GM23338 (cell line): ENCODE measurements around the gene P2RY4. TPM values are rescaled to one million over a fixed set of nuclear protein-coding genes. Genes with fewer than 3 reads are reported as not detected.

Source experiments
- ATAC-seq: fragments of 200-7000 bp; cut with Tn5 transposase; 3 replicates; pipeline ENCODE4 v1.9.1; 2020
- DNase-seq: peaks from one replicate; pipeline ENCODE4 v3.0.0-alpha.2; 2015; ENCODE audit warnings: low spot score
- H2AFZ ChIP-seq: fragments of 200-600 bp; sonication (generic); 2 replicates; pipeline ENCODE4 v1.8.0; 2016; ENCODE audit warnings: antibody characterized with exemption, mild to moderate bottlenecking, moderate library complexity
- H3F3A ChIP-seq: fragments of 200-600 bp; sonication (generic); replicated peaks from 2 replicates; pipeline ENCODE4 v1.8.0; 2017; ENCODE audit warnings: antibody characterized with exemption, mixed run types, low read depth
- H3K27ac ChIP-seq: fragments of 200-600 bp; sonication (generic); 2 replicates; pipeline ENCODE4 v1.6.1; 2016; ENCODE audit warnings: low read depth
- H3K27me3 ChIP-seq: fragments of 200-600 bp; sonication (generic); 2 replicates; pipeline ENCODE4 v1.8.0; 2016; ENCODE audit warnings: mild to moderate bottlenecking, mixed run types, moderate library complexity; ENCODE audit not compliant: insufficient read depth
- H3K36me3 ChIP-seq: fragments of 200-600 bp; sonication (generic); 2 replicates; pipeline ENCODE4 v1.8.0; 2016; ENCODE audit warnings: mild to moderate bottlenecking; ENCODE audit not compliant: insufficient read depth
- H3K4me1 ChIP-seq: fragments of 200-600 bp; sonication (generic); 2 replicates; pipeline ENCODE4 v1.8.0; 2016; ENCODE audit warnings: mild to moderate bottlenecking, moderate library complexity; ENCODE audit not compliant: insufficient read depth
- H3K4me2 ChIP-seq: fragments of 200-600 bp; sonication (generic); 2 replicates; pipeline ENCODE4 v1.7.1; 2017; ENCODE audit warnings: mixed run types
- H3K4me3 ChIP-seq: fragments of 200-600 bp; sonication (generic); 2 replicates; pipeline ENCODE4 v1.6.1; 2016; ENCODE audit warnings: mixed run types
- H3K79me2 ChIP-seq: fragments of 200-600 bp; sonication (generic); replicated peaks from 2 replicates; pipeline ENCODE4 v1.8.0; 2017; ENCODE audit warnings: mild to moderate bottlenecking; ENCODE audit not compliant: insufficient read depth
- H3K9me2 ChIP-seq: fragments of 200-600 bp; sonication (generic); 2 replicates; pipeline ENCODE4 v1.8.0; 2017; ENCODE audit not compliant: insufficient read depth
- H4K20me1 ChIP-seq: fragments of 200-600 bp; sonication (generic); replicated peaks from 2 replicates; pipeline ENCODE4 v1.8.0; 2017; ENCODE audit warnings: mild to moderate bottlenecking; ENCODE audit not compliant: insufficient read depth
- H3K27ac Mint-ChIP-seq: 2 replicates; pipeline ENCODE4 v1.8.0; 2020; ENCODE audit warnings: inconsistent platforms, mild to moderate bottlenecking, moderate library complexity, mixed read lengths
- H3K27me3 Mint-ChIP-seq: 3 replicates; pipeline ENCODE4 v1.8.0; 2022; ENCODE audit warnings: low read depth, mild to moderate bottlenecking, moderate library complexity, mixed read lengths, inconsistent platforms; ENCODE audit not compliant: insufficient read depth, poor library complexity
- H3K36me3 Mint-ChIP-seq: 3 replicates; pipeline ENCODE4 v1.8.0; 2021; ENCODE audit warnings: low read depth, mild to moderate bottlenecking, inconsistent platforms, moderate library complexity, mixed read lengths
- H3K4me1 Mint-ChIP-seq: 3 replicates; pipeline ENCODE4 v1.8.0; 2020; ENCODE audit warnings: mild to moderate bottlenecking, inconsistent platforms, mixed read lengths
- H3K4me3 Mint-ChIP-seq: 3 replicates; pipeline ENCODE4 v1.8.0; 2021; ENCODE audit warnings: moderate library complexity, mild to moderate bottlenecking, inconsistent platforms, mixed read lengths
- H3K9me3 Mint-ChIP-seq: 3 replicates; pipeline ENCODE4 v1.8.0; 2020; ENCODE audit warnings: moderate library complexity, mild to moderate bottlenecking, inconsistent platforms, mixed read lengths
- CREB1 ChIP-seq: fragments of 250-450 bp; sonication (Bioruptor Pico); IDR thresholded peaks from 2 replicates; pipeline ENCODE4 v1.5.0; 2020; ENCODE audit warnings: low read depth, mild to moderate bottlenecking, moderate library complexity
- EZH2 ChIP-seq: fragments of 200-600 bp; sonication (generic); IDR thresholded peaks from one replicate; pipeline ENCODE4 v1.8.0; 2017; ENCODE audit warnings: antibody characterized with exemption, mild to moderate bottlenecking, low read depth; ENCODE audit not compliant: unreplicated experiment
- EZH2phosphoT487 ChIP-seq: fragments of 200-600 bp; sonication (generic); IDR thresholded peaks from one replicate; pipeline ENCODE4 v1.8.1; 2018; ENCODE audit warnings: antibody characterized with exemption; ENCODE audit not compliant: unreplicated experiment
- JUNB ChIP-seq: IDR thresholded peaks from one replicate; pipeline ENCODE4 v1.6.1; 2016; ENCODE audit warnings: antibody characterized with exemption; ENCODE audit not compliant: unreplicated experiment
- NANOG ChIP-seq: IDR thresholded peaks from 2 replicates; pipeline ENCODE4 v1.6.1; 2016; ENCODE audit warnings: antibody characterized with exemption, borderline replicate concordance
- POLR2AphosphoS5 ChIP-seq: IDR thresholded peaks from 2 replicates; pipeline ENCODE4 v1.6.1; 2016; ENCODE audit warnings: antibody characterized with exemption, low read depth
- STAT1 ChIP-seq: IDR thresholded peaks from one replicate; pipeline ENCODE4 v1.6.1; 2016; ENCODE audit warnings: antibody characterized with exemption; ENCODE audit not compliant: unreplicated experiment
- ZNF114 ChIP-seq: fragments of 250-450 bp; sonication (Bioruptor Pico); IDR thresholded peaks from 2 replicates; pipeline ENCODE4 v1.5.0; 2020; ENCODE audit warnings: mild to moderate bottlenecking, moderate library complexity
- ZNF331 ChIP-seq: fragments of 250-450 bp; sonication (Bioruptor Pico); IDR thresholded peaks from 2 replicates; pipeline ENCODE4 v1.5.0; 2020; ENCODE audit warnings: low read depth, mild to moderate bottlenecking, moderate library complexity
- polyA plus RNA-seq: library from polyadenylated mRNA; unstranded; fragments of >200 nt; fragmentation: Nextera tagmentation; extraction: Ambion mirVana; gene quantifications from 2 replicates; pipeline ENCODE4 v1.2.1, GENCODE V29; 2016
- total RNA-seq: library from RNA; depleted of rRNA; stranded (reverse); fragments of >200 nt; shearing (Covaris generic); gene quantifications from 2 replicates; pipeline ENCODE4 v1.2.3, GENCODE V29; 2014
- TF ChIP-seq, protein P1 (sequence below): IDR thresholded peaks from 2 replicates; pipeline ENCODE4 v1.6.1; 2016; ENCODE audit warnings: antibody characterized with exemption
- TF ChIP-seq, protein P2 (sequence below): fragments of 250-450 bp; sonication (Bioruptor Pico); IDR thresholded peaks from 2 replicates; pipeline ENCODE4 v1.5.0; 2020; ENCODE audit warnings: mild to moderate bottlenecking, moderate library complexity
- TF ChIP-seq, protein P3 (sequence below): IDR thresholded peaks from one replicate; pipeline ENCODE4 v1.6.1; 2018; ENCODE audit warnings: antibody characterized with exemption; ENCODE audit not compliant: unreplicated experiment

Gene P2RY4
- total and polyA plus RNA-seq, 2 experiments from 2014 or later: 0.73 TPM; not detected in 1

DNA sequence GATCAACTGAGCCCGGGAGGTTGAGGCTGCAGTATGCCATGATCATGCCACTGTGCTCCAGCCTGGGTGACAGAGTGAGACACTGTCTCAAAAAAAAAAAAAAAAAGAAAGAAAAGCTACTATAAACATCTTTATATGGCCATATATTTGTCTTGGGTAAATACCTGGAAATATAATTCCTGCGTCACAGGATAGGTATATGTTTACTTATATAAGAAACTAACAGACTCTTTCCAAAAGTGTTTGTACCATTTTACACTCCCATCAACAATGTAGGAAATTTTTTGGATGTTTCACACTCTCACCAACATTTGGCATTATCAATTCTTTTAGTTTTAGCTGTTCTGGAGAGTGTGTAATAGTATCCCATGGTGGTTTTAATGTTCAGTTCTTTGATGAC is 12.8 kb downstream of the P2RY4 start:
- Mint-ChIP-seq H3K9me3 (no peaks in the 10 kb centered on the region), H3K27me3 (no peaks in the 10 kb centered on the region), H3K27ac (no peak overlapping the region), H3K4me1 (peaks cover 12% of the 10 kb centered on the region), H3K4me3 (no peak overlapping the region), H3K36me3 (no peaks in the 10 kb centered on the region)
- TF ChIP-seq NANOG (no peak), CREB1 (CRISPR knock-in tag) (no peak)
- TF ChIP-seq, protein P1, sequence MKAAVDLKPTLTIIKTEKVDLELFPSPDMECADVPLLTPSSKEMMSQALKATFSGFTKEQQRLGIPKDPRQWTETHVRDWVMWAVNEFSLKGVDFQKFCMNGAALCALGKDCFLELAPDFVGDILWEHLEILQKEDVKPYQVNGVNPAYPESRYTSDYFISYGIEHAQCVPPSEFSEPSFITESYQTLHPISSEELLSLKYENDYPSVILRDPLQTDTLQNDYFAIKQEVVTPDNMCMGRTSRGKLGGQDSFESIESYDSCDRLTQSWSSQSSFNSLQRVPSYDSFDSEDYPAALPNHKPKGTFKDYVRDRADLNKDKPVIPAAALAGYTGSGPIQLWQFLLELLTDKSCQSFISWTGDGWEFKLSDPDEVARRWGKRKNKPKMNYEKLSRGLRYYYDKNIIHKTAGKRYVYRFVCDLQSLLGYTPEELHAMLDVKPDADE: no peak
- TF ChIP-seq, protein P2, sequence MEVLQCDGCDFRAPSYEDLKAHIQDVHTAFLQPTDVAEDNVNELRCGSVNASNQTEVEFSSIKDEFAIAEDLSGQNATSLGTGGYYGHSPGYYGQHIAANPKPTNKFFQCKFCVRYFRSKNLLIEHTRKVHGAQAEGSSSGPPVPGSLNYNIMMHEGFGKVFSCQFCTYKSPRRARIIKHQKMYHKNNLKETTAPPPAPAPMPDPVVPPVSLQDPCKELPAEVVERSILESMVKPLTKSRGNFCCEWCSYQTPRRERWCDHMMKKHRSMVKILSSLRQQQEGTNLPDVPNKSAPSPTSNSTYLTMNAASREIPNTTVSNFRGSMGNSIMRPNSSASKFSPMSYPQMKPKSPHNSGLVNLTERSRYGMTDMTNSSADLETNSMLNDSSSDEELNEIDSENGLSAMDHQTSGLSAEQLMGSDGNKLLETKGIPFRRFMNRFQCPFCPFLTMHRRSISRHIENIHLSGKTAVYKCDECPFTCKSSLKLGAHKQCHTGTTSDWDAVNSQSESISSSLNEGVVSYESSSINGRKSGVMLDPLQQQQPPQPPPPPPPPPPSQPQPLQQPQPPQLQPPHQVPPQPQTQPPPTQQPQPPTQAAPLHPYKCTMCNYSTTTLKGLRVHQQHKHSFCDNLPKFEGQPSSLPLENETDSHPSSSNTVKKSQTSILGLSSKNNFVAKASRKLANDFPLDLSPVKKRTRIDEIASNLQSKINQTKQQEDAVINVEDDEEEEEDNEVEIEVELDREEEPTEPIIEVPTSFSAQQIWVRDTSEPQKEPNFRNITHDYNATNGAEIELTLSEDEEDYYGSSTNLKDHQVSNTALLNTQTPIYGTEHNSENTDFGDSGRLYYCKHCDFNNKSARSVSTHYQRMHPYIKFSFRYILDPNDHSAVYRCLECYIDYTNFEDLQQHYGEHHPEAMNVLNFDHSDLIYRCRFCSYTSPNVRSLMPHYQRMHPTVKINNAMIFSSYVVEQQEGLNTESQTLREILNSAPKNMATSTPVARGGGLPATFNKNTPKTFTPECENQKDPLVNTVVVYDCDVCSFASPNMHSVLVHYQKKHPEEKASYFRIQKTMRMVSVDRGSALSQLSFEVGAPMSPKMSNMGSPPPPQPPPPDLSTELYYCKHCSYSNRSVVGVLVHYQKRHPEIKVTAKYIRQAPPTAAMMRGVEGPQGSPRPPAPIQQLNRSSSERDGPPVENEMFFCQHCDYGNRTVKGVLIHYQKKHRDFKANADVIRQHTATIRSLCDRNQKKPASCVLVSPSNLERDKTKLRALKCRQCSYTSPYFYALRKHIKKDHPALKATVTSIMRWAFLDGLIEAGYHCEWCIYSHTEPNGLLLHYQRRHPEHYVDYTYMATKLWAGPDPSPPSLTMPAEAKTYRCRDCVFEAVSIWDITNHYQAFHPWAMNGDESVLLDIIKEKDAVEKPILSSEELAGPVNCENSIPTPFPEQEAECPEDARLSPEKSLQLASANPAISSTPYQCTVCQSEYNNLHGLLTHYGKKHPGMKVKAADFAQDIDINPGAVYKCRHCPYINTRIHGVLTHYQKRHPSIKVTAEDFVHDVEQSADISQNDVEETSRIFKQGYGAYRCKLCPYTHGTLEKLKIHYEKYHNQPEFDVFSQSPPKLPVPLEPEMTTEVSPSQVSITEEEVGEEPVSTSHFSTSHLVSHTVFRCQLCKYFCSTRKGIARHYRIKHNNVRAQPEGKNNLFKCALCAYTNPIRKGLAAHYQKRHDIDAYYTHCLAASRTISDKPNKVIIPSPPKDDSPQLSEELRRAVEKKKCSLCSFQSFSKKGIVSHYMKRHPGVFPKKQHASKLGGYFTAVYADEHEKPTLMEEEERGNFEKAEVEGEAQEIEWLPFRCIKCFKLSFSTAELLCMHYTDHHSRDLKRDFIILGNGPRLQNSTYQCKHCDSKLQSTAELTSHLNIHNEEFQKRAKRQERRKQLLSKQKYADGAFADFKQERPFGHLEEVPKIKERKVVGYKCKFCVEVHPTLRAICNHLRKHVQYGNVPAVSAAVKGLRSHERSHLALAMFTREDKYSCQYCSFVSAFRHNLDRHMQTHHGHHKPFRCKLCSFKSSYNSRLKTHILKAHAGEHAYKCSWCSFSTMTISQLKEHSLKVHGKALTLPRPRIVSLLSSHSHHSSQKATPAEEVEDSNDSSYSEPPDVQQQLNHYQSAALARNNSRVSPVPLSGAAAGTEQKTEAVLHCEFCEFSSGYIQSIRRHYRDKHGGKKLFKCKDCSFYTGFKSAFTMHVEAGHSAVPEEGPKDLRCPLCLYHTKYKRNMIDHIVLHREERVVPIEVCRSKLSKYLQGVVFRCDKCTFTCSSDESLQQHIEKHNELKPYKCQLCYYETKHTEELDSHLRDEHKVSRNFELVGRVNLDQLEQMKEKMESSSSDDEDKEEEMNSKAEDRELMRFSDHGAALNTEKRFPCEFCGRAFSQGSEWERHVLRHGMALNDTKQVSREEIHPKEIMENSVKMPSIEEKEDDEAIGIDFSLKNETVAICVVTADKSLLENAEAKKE (CRISPR knock-in tag): no peak
- Histone ChIP-seq H4K20me1 (no peaks in the 10 kb centered on the region), H3K4me1 (no peaks in the 10 kb centered on the region), H3K79me2 (no peaks in the 10 kb centered on the region), H3K4me2 (no peak overlapping the region), H2AFZ (no peak overlapping the region), H3K9me2 (no peaks in the 10 kb centered on the region), H3K36me3 (no peaks in the 10 kb centered on the region), H3K27ac (no peak overlapping the region), H3F3A (no peaks in the 10 kb centered on the region), H3K4me3 (no peak overlapping the region), H3K27me3 (no peaks in the 10 kb centered on the region)
- DNase-seq (no peak), ATAC-seq (no peak)

DNA sequence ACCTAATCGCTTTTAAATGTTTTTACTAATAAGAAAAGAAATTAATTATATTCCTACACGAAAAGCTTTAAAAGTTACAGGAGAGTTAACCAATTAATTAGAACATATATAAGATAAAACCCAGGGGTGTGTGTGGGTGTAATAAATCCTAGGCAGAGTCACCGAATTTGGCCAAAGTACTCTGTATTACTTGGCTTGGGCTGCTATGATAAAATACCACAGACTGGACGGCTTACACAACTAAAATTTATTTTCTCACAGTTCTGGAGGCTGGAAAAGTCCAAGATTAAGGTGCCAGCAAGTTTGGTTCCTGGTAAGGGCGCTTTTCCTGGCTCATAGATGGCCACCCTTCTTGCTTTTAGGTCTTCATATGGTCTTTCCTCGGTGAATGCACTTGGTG is 15.1 kb downstream of the P2RY4 start:
- H3K36me3 ChIP-seq: no peaks in the 10 kb centered on the region
- no peaks in the 10 kb centered on the region for H3K9me3 Mint-ChIP-seq
- H3K4me3 Mint-ChIP-seq: no peak overlapping the region
- peaks cover 12% of the 10 kb centered on the region for H3K4me1 Mint-ChIP-seq
- no peaks in the 10 kb centered on the region for H3K79me2 ChIP-seq
- H3K4me3 ChIP-seq: no peak overlapping the region
- no peaks in the 10 kb centered on the region for H3K9me2 ChIP-seq
- H3F3A ChIP-seq: no peaks in the 10 kb centered on the region
- no peaks in the 10 kb centered on the region for H3K27me3 Mint-ChIP-seq
- no peaks in the 10 kb centered on the region for H3K4me1 ChIP-seq
- no peak overlapping the region for H3K27ac Mint-ChIP-seq
- no peak overlapping the region for H2AFZ ChIP-seq
- ATAC-seq: no peak
- no peak for DNase-seq
- H4K20me1 ChIP-seq: no peaks in the 10 kb centered on the region
- H3K4me2 ChIP-seq: no peak overlapping the region
- H3K27ac ChIP-seq: no peak overlapping the region
- H3K36me3 Mint-ChIP-seq: no peaks in the 10 kb centered on the region
- H3K27me3 ChIP-seq: no peaks in the 10 kb centered on the region
- TF ChIP-seq CREB1 (CRISPR knock-in tag) (no peak), JUNB (no peak), EZH2 (no peak), STAT1 (no peak), NANOG (no peak), POLR2AphosphoS5 (no peak), ZNF114 (no peak), ZNF331 (CRISPR knock-in tag) (no peak), EZH2phosphoT487 (no peak)
- TF ChIP-seq, protein P3, sequence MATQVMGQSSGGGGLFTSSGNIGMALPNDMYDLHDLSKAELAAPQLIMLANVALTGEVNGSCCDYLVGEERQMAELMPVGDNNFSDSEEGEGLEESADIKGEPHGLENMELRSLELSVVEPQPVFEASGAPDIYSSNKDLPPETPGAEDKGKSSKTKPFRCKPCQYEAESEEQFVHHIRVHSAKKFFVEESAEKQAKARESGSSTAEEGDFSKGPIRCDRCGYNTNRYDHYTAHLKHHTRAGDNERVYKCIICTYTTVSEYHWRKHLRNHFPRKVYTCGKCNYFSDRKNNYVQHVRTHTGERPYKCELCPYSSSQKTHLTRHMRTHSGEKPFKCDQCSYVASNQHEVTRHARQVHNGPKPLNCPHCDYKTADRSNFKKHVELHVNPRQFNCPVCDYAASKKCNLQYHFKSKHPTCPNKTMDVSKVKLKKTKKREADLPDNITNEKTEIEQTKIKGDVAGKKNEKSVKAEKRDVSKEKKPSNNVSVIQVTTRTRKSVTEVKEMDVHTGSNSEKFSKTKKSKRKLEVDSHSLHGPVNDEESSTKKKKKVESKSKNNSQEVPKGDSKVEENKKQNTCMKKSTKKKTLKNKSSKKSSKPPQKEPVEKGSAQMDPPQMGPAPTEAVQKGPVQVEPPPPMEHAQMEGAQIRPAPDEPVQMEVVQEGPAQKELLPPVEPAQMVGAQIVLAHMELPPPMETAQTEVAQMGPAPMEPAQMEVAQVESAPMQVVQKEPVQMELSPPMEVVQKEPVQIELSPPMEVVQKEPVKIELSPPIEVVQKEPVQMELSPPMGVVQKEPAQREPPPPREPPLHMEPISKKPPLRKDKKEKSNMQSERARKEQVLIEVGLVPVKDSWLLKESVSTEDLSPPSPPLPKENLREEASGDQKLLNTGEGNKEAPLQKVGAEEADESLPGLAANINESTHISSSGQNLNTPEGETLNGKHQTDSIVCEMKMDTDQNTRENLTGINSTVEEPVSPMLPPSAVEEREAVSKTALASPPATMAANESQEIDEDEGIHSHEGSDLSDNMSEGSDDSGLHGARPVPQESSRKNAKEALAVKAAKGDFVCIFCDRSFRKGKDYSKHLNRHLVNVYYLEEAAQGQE: no peak
